ENCODE measurements around the gene FANCC.

The FANCC gene

GRCh38 chr9:95097279-95097678 lies 220.2 kb downstream of the FANCC start:
- Mint-ChIP-seq H3K27me3 (peaks cover 16% of the 10 kb centered on the region), H3K4me1 (ENCODE audit: low read depth) (peaks cover 6% of the 10 kb centered on the region), H3K36me3 (ENCODE audit: low read depth) (no peaks in the 10 kb centered on the region), H3K9me3 (no peaks in the 10 kb centered on the region), H3K27ac (no peak overlapping the region), H3K4me3 (no peak overlapping the region)
- intact Hi-C loops (cut with micrococcal nuclease) = no loop called here

GRCh38 chr9:95096807-95097206 lies 220.7 kb downstream of the FANCC start:
- H3K36me3 Mint-ChIP-seq (ENCODE audit: low read depth) = no peaks in the 10 kb centered on the region
- H3K27ac Mint-ChIP-seq = no peak overlapping the region
- H3K4me1 Mint-ChIP-seq (ENCODE audit: low read depth) = peaks cover 9% of the 10 kb centered on the region
- no peak overlapping the region for H3K4me3 Mint-ChIP-seq
- intact Hi-C loops (cut with micrococcal nuclease) = no loop called here
- no peaks in the 10 kb centered on the region for H3K9me3 Mint-ChIP-seq
- H3K27me3 Mint-ChIP-seq = peaks cover 17% of the 10 kb centered on the region

- H3K4me3 Mint-ChIP-seq = no peak overlapping the region
- no peaks in the 10 kb centered on the region for H3K36me3 Mint-ChIP-seq (ENCODE audit: low read depth)
- intact Hi-C loops (cut with micrococcal nuclease) = no loop called here
- H3K9me3 Mint-ChIP-seq = no peaks in the 10 kb centered on the region
- H3K4me1 Mint-ChIP-seq (ENCODE audit: low read depth) = peaks cover 9% of the 10 kb centered on the region
- no peak overlapping the region for H3K27ac Mint-ChIP-seq
- peaks cover 21% of the 10 kb centered on the region for H3K27me3 Mint-ChIP-seq
These were observed 221.1 kb downstream of the FANCC start for GRCh38 chr9:95096381-95096780.

GRCh38 chr9:95095641-95096355 lies 221.7 kb downstream of the FANCC start:
- Mint-ChIP-seq H3K9me3 (no peaks in the 10 kb centered on the region), H3K27me3 (peaks cover 23% of the 10 kb centered on the region), H3K4me3 (no peak overlapping the region), H3K4me1 (ENCODE audit: low read depth) (peaks cover 9% of the 10 kb centered on the region), H3K27ac (no peak overlapping the region), H3K36me3 (ENCODE audit: low read depth) (no peaks in the 10 kb centered on the region)
- intact Hi-C loops (cut with micrococcal nuclease) = no loop called here

- intact Hi-C loops (cut with micrococcal nuclease) = no loop called here
- H3K27ac Mint-ChIP-seq = no peak overlapping the region
- no peak overlapping the region for H3K4me3 Mint-ChIP-seq
- H3K9me3 Mint-ChIP-seq = no peaks in the 10 kb centered on the region
- peaks cover 23% of the 10 kb centered on the region for H3K27me3 Mint-ChIP-seq
- peaks cover 9% of the 10 kb centered on the region for H3K4me1 Mint-ChIP-seq (ENCODE audit: low read depth)
- no peaks in the 10 kb centered on the region for H3K36me3 Mint-ChIP-seq (ENCODE audit: low read depth)
These were observed 223.5 kb downstream of the FANCC start for GRCh38 chr9:95094002-95094401.

GRCh38 chr9:95093586-95093985 lies 223.9 kb downstream of the FANCC start:
- intact Hi-C loops (cut with micrococcal nuclease) = no loop called here
- Mint-ChIP-seq H3K4me1 (ENCODE audit: low read depth) (peaks cover 9% of the 10 kb centered on the region), H3K4me3 (no peak overlapping the region), H3K9me3 (no peaks in the 10 kb centered on the region), H3K36me3 (ENCODE audit: low read depth) (no peaks in the 10 kb centered on the region), H3K27ac (no peak overlapping the region), H3K27me3 (peaks cover 23% of the 10 kb centered on the region)

- H3K4me1 Mint-ChIP-seq (ENCODE audit: low read depth) = peaks cover 9% of the 10 kb centered on the region
- H3K27ac Mint-ChIP-seq = no peak overlapping the region
- H3K9me3 Mint-ChIP-seq = no peaks in the 10 kb centered on the region
- no peak overlapping the region for H3K4me3 Mint-ChIP-seq
- H3K36me3 Mint-ChIP-seq (ENCODE audit: low read depth) = no peaks in the 10 kb centered on the region
- H3K27me3 Mint-ChIP-seq = peaks cover 23% of the 10 kb centered on the region
- intact Hi-C loops (cut with micrococcal nuclease) = no loop called here
These were observed 225.0 kb downstream of the FANCC start for GRCh38 chr9:95092262-95093072.

GRCh38 chr9:95091601-95092261 lies 225.8 kb downstream of the FANCC start:
- H3K36me3 Mint-ChIP-seq (ENCODE audit: low read depth) = no peaks in the 10 kb centered on the region
- intact Hi-C loops (cut with micrococcal nuclease) = no loop called here
- no peaks in the 10 kb centered on the region for H3K9me3 Mint-ChIP-seq
- H3K4me3 Mint-ChIP-seq = no peak overlapping the region
- H3K4me1 Mint-ChIP-seq (ENCODE audit: low read depth) = peaks cover 9% of the 10 kb centered on the region
- H3K27me3 Mint-ChIP-seq = peaks cover 23% of the 10 kb centered on the region
- no peak overlapping the region for H3K27ac Mint-ChIP-seq

GRCh38 chr9:95090871-95091577 lies 226.5 kb downstream of the FANCC start:
- H3K36me3 Mint-ChIP-seq (ENCODE audit: low read depth) = peaks cover 1% of the 10 kb centered on the region
- H3K4me1 Mint-ChIP-seq (ENCODE audit: low read depth) = peaks cover 9% of the 10 kb centered on the region
- H3K4me3 Mint-ChIP-seq = no peak overlapping the region
- no peak overlapping the region for H3K27ac Mint-ChIP-seq
- intact Hi-C loops (cut with micrococcal nuclease) = no loop called here
- no peaks in the 10 kb centered on the region for H3K9me3 Mint-ChIP-seq
- peaks cover 23% of the 10 kb centered on the region for H3K27me3 Mint-ChIP-seq

GRCh38 chr9:95090023-95090791 lies 227.3 kb downstream of the FANCC start:
- Mint-ChIP-seq H3K27me3 (peaks cover 20% of the 10 kb centered on the region), H3K9me3 (no peaks in the 10 kb centered on the region), H3K27ac (no peak overlapping the region), H3K4me1 (ENCODE audit: low read depth) (peaks cover 9% of the 10 kb centered on the region), H3K36me3 (ENCODE audit: low read depth) (peaks cover 10% of the 10 kb centered on the region), H3K4me3 (no peak overlapping the region)
- intact Hi-C loops (cut with micrococcal nuclease) = no loop called here

- Mint-ChIP-seq H3K4me1 (ENCODE audit: low read depth) (peaks cover 9% of the 10 kb centered on the region), H3K4me3 (no peak overlapping the region), H3K27me3 (peaks cover 14% of the 10 kb centered on the region), H3K27ac (no peak overlapping the region), H3K36me3 (ENCODE audit: low read depth) (peaks cover 11% of the 10 kb centered on the region), H3K9me3 (no peaks in the 10 kb centered on the region)
- intact Hi-C loops (cut with micrococcal nuclease) = no loop called here
These were observed 228.1 kb downstream of the FANCC start for GRCh38 chr9:95089257-95090022.

GRCh38 chr9:95088421-95089161 lies 228.9 kb downstream of the FANCC start:
- intact Hi-C loops (cut with micrococcal nuclease) = no loop called here
- no peak overlapping the region for H3K27ac Mint-ChIP-seq
- H3K27me3 Mint-ChIP-seq = peaks cover 14% of the 10 kb centered on the region
- H3K36me3 Mint-ChIP-seq (ENCODE audit: low read depth) = peaks cover 11% of the 10 kb centered on the region
- no peaks in the 10 kb centered on the region for H3K9me3 Mint-ChIP-seq
- no peak overlapping the region for H3K4me3 Mint-ChIP-seq
- peaks cover 9% of the 10 kb centered on the region for H3K4me1 Mint-ChIP-seq (ENCODE audit: low read depth)

Measured in dendritic cell treated with granulocyte-macrophage colony-stimulating factor and Interleukin-4, amounts not matched to agents 40 ng/mL and 50 ng/mL, for 4 days (primary cell).